ENCODE results near the gene ITM2B.
A peak's percentile ranks its signal among the peaks of the same experiment; 100 is the strongest.
"Not testable (repeated sequence)": the region's sequence is repeated elsewhere in the genome, so short reads cannot be mapped to it uniquely, and the experiment has no call there.

The ITM2B gene

DNA sequence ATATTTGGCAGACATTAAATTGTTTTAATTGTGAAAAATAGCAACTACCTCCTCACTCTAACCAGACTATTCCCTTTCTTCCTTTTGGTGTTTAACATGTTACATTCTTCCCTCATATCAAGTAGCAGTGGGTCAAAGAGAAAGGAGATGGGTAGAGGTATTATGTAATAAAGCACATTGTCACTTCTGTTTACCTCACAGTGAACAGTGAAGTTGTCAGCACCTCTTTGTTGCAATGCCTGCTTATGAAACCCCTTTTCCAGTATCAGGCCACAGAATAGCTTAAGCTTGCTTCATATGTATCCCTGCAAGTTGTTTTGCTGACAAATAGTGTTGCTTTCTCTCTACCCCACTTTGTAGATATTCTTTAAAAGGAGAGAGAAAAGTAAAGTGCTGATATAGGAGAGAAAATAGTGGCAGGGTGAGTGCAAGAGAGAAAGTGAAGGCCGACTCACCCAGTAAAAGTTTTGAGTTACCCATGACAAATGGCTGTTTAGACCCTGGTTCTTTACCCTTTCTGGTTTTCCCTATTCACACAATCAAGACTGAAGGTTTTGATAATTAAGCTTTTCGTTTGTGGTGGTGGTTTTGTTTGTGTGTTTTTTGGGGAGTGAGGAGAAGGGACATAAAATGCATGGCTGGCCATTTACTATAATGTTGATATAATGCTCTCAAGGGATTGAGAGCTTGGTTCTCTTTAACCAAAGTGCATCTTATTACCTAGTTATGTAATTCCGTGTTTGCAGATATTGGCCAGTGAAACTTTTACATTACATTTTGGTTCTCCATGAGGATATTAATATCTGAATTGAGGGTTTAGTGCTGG, 3.7 kb downstream of the ITM2B start:
- peak overlapping the region; percentile 94 for H3K4me3 Mint-ChIP-seq
- H3K36me3 Mint-ChIP-seq, result peaks cover 8% of the 10 kb centered on the region
- no peaks in the 10 kb centered on the region for H3K27me3 Mint-ChIP-seq
- H3K4me1 Mint-ChIP-seq, result peaks cover 71% of the 10 kb centered on the region
- H3K9me3 Mint-ChIP-seq, result no peaks in the 10 kb centered on the region
- H3K27ac Mint-ChIP-seq, result peak overlapping the region; percentile 95

DNA sequence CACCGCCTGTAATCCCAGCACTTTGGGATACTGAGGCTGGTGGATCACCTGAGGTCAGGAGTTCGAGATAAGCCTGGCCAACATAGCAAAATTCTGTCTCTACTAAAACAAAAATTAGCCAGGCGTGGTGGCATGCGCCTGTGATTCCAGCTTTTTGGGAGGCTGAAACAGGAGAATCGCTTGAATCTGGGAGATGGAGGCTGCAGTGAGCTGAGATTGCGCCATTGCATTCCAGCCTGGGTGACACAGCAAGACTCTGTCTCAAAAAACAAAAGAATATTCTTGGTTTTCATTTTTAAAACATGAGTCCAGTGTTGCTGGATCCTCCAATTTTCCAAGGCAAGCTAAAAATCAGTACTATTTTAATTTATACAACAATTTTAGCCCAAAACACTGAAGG, 6.4 kb downstream of the ITM2B start:
- not testable (repeated sequence) for H3K4me3 Mint-ChIP-seq, H3K9me3 Mint-ChIP-seq, H3K27me3 Mint-ChIP-seq
- Mint-ChIP-seq H3K36me3 (peaks cover 11% of the 10 kb centered on the region), H3K4me1 (peaks cover 85% of the 10 kb centered on the region), H3K27ac (peak overlapping the region; percentile 77)

DNA sequence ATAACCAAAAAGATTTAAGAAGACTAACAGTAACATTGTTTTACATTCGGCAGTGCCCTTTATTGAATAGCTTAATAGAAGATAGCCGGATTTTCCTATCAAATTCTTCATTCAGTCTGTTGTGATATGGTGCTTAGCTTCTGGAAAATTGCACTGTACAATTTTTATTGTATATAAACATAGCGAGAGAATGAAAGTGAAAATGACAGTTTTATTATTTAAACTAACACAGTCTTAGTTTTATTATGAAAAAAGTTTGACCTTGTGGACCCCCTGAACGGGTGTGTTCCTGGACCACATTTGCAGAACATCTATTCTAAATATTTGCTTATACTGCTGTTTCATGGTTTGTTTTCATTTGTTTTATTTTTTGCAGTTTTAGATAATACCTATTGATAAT, 8.6 kb downstream of the ITM2B start:
- peaks cover 83% of the 10 kb centered on the region for H3K4me1 Mint-ChIP-seq
- H3K27me3 Mint-ChIP-seq, result no peaks in the 10 kb centered on the region
- H3K9me3 Mint-ChIP-seq, result no peaks in the 10 kb centered on the region
- H3K27ac Mint-ChIP-seq, result peak overlapping the region; percentile 53
- H3K4me3 Mint-ChIP-seq, result peak overlapping the region; percentile 15
- peaks cover 8% of the 10 kb centered on the region for H3K36me3 Mint-ChIP-seq

DNA sequence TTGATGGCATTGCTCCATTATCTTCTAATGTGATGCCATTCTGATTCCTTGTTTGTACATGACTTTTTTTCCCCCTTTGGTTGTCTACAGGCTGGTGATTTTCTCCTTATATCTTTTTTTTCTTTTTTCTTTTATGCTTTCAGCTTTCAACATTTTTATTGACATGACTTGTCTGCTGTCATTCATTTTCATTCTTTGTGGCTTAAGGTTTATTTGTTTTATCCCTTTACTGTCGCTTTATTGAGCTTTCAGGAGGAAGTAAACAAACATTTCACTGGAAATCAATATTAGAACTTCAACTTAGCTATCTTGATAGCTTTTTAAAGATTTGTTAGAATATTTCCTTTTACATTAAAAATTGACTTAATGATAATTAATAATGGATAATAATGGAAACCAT, 9.7 kb downstream of the ITM2B start:
- Mint-ChIP-seq H3K4me3 (peak overlapping the region; percentile 48), H3K27ac (peak overlapping the region; percentile 84), H3K9me3 (no peaks in the 10 kb centered on the region), H3K27me3 (no peaks in the 10 kb centered on the region), H3K36me3 (peaks cover 7% of the 10 kb centered on the region), H3K4me1 (peaks cover 75% of the 10 kb centered on the region)

DNA sequence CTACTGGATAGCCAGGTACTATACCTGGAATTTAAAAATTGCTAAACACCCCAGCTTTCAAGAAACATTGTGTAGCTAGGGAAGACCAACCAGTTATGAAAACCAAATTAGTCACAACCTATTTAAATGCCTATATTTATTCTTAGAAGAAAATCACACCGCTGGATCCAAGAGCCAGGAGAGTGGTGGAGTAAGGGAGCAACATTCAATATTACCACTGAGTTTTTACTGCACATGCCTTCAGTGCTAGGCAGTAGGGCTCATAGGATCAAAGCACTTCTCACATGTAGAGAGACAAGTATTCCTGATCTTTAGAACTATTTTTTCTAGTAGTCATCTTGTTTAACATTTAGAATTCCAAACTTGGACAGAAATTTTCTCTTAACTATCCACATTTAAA, 11.2 kb downstream of the ITM2B start:
- H3K9me3 Mint-ChIP-seq, result no peaks in the 10 kb centered on the region
- H3K4me3 Mint-ChIP-seq, result peak overlapping the region; percentile 49
- H3K27me3 Mint-ChIP-seq, result no peaks in the 10 kb centered on the region
- H3K27ac Mint-ChIP-seq, result peak overlapping the region; percentile 83
- peaks cover 74% of the 10 kb centered on the region for H3K4me1 Mint-ChIP-seq
- peaks cover 11% of the 10 kb centered on the region for H3K36me3 Mint-ChIP-seq

DNA sequence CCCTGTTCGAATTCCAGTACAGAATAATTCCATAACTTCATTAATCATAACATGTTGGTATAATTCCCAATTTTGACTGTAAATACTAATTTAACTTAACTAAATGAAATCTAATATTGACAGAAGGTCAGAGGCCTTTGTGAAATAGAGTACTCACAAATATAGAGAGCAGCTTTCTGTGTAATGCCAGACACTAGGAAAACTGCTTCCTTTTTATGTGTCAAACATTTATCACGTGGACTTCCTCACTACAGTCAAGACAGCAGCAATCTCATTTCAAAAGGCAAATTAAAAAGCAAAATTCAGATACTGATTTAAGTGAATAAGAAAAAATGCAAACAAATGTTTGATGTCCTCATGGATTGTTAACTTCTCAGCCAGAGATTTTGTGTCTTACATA, 13.1 kb downstream of the ITM2B start:
- Mint-ChIP-seq H3K4me1 (peaks cover 81% of the 10 kb centered on the region), H3K9me3 (no peaks in the 10 kb centered on the region), H3K4me3 (peak overlapping the region; percentile 42), H3K36me3 (peaks cover 12% of the 10 kb centered on the region), H3K27ac (peak overlapping the region; percentile 77), H3K27me3 (no peaks in the 10 kb centered on the region)

DNA sequence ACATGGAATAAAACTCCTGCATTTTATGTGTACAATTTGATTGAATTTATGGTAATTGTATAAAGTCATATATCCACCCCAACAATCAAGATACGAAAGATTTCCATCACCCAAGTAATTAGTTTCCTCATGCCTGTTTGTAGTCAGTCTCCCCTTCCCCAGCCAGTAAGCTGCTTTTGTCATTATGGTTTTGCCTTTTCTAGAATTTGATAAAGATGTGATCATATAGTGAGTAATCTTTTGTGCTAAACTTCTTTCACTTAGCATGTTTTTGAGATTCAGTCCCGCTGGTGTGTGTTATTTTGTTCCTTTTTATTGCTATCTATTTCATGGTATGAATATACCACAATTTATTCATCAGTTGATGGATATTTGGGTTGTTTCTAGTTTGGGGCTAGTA, 16.0 kb downstream of the ITM2B start:
- Mint-ChIP-seq H3K4me1 (peaks cover 84% of the 10 kb centered on the region), H3K27ac (peak overlapping the region; percentile 87), H3K9me3 (no peaks in the 10 kb centered on the region), H3K27me3 (no peaks in the 10 kb centered on the region), H3K36me3 (peaks cover 15% of the 10 kb centered on the region), H3K4me3 (peak overlapping the region; percentile 15)

DNA sequence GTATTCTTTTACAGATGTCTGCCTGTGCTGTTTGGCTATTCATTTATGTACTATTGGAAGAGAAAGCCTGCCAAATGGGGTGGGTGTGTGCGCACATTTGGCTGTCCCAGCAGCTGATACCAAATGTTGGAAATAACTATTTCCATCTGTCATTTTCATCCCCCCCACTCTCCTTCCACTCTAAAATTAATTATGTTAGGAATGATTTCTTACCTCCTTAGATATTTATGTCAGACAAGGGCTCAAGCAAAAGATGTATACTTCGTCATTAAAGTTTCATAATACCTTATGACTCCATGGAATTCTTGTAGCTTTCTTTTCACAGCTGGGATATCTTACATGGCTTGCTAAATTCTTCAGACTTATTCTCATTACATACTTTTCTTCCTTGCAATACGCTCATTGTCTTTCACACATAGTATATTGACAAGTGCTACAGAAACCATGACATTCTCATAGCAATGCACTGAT, 18.6 kb downstream of the ITM2B start:
- no peaks in the 10 kb centered on the region for H3K9me3 Mint-ChIP-seq

DNA sequence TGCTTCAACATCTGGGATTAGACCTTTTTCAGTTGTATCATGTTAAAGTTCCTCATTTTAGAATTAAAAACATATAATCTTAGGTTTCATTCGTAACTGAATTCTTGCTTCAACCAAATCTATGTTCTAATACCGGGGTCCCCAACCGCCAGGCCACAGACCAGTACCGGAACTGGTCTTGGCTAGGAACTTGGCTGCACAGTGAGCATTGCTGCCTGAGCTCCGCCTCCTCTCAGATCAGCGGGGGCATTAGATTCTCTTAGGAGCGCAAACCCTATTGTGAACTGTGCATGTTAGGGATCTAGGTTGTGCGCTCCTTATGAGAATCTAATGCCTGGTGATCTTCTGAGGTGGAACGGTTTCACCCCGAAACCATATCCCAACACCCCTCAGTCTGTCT, 19.2 kb downstream of the ITM2B start:
- Mint-ChIP-seq H3K36me3 (peaks cover 27% of the 10 kb centered on the region), H3K4me3 (no peak overlapping the region), H3K27me3 (no peaks in the 10 kb centered on the region), H3K9me3 (no peaks in the 10 kb centered on the region), H3K27ac (peak overlapping the region; percentile 78), H3K4me1 (peaks cover 81% of the 10 kb centered on the region)

More for the DNA sequence above, 18.6 kb downstream of the ITM2B start:
- peaks cover 26% of the 10 kb centered on the region for H3K36me3 Mint-ChIP-seq
- H3K4me3 Mint-ChIP-seq, result no peak overlapping the region
- H3K27ac Mint-ChIP-seq, result peak overlapping the region; percentile 68
- H3K4me1 Mint-ChIP-seq, result peaks cover 80% of the 10 kb centered on the region
- H3K27me3 Mint-ChIP-seq, result no peaks in the 10 kb centered on the region

DNA sequence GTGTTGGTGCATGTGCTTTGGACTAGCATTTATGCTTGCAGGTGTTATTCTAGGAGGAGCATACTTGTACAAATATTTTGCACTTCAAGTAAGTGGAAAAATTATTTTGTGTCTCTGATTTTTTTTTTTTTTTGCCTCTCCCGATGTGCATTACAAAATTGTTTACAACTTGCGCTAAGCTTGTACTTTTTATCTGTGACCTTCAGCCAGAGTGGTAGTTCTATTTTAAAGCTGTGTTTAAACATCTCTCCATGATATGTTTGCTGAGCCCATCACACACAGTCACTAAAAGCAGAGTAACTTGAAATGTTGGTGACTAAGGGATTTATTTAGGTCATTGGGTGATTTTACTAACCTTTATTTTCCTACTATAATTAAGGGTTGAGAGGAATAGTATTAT, 20.8 kb downstream of the ITM2B start:
- H3K4me3 Mint-ChIP-seq, result no peak overlapping the region
- no peaks in the 10 kb centered on the region for H3K9me3 Mint-ChIP-seq
- no peaks in the 10 kb centered on the region for H3K27me3 Mint-ChIP-seq
- H3K27ac Mint-ChIP-seq, result peak overlapping the region; percentile 71
- H3K36me3 Mint-ChIP-seq, result peaks cover 31% of the 10 kb centered on the region
- peaks cover 85% of the 10 kb centered on the region for H3K4me1 Mint-ChIP-seq

DNA sequence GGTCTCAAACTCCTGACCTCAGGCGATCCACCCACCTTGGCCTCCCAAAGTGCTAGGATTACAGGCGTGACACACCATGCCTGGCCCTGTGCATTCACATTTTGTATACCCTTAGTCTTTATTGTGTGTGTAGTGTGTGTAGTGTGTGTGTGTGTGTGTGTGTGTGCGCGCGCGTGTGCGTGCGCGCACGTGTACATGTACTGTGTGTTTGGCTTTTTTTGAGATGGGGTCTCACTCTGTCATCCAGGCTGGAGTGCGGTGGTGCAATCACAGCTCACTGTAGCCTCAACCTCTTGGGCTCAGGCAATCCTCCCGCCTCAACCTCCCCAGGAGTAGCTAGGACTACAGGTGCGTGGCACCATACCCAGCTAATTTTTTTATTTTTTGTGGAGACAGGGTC, 22.1 kb downstream of the ITM2B start:
- Mint-ChIP-seq H3K27ac (peak overlapping the region; percentile 17), H3K4me1 (peaks cover 85% of the 10 kb centered on the region), H3K36me3 (peaks cover 34% of the 10 kb centered on the region), H3K9me3 (no peaks in the 10 kb centered on the region), H3K27me3 (no peaks in the 10 kb centered on the region), H3K4me3 (no peak overlapping the region)

DNA sequence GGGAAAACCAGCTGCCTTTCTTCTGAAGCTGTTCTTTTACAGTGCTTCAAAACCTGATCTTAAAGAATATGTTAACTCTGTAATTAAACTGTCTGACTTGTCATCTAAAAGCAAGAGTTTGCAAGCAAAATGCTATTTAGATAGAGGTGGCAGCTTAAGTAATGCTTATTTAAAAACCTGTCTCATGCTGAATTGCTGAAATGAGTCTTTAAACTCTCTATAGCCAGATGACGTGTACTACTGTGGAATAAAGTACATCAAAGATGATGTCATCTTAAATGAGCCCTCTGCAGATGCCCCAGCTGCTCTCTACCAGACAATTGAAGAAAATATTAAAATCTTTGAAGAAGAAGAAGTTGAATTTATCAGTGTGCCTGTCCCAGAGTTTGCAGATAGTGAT, 22.9 kb downstream of the ITM2B start:
- H3K36me3 Mint-ChIP-seq, result peaks cover 36% of the 10 kb centered on the region
- H3K4me1 Mint-ChIP-seq, result peaks cover 83% of the 10 kb centered on the region
- peak overlapping the region; percentile 78 for H3K27ac Mint-ChIP-seq

DNA sequence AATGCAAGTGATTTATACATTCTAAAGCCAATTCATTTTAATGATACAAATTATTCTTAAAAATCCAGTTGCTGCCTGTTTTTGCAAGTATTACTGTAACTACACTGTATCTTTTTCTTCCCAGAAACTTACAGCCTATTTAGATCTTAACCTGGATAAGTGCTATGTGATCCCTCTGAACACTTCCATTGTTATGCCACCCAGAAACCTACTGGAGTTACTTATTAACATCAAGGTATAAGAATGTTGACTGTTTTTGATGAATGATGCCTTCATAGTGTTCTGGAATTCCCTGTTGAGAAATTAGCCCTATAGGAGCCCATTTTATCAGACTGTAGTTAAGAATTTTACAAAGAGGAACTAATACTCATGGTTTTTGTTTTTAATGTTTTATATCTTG, 25.0 kb downstream of the ITM2B start:
- H3K9me3 Mint-ChIP-seq, result no peaks in the 10 kb centered on the region
- no peaks in the 10 kb centered on the region for H3K27me3 Mint-ChIP-seq
- H3K27ac Mint-ChIP-seq, result no peak overlapping the region
- H3K36me3 Mint-ChIP-seq, result peaks cover 43% of the 10 kb centered on the region
- H3K4me3 Mint-ChIP-seq, result no peak overlapping the region
- peaks cover 77% of the 10 kb centered on the region for H3K4me1 Mint-ChIP-seq

More for the DNA sequence above, 22.9 kb downstream of the ITM2B start:
- Mint-ChIP-seq H3K27me3 (no peaks in the 10 kb centered on the region), H3K9me3 (no peaks in the 10 kb centered on the region), H3K4me3 (no peak overlapping the region)

DNA sequence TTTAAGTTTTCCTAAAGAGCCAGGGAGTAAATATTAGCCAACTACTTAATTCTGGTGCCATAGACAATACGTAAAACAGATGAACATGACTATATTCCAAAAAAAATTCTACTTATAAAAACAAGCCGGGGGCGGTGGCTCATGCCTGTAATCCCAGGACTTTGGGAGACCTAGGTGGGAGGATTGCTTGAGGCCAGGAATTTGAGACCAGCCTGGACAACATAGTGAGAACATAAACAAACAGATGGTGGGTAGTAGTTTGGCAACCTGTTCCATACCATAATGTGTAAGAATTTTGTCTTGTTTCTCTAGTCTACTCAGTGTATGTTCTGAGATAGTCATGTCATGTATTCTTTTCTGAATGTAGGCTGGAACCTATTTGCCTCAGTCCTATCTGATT, 25.4 kb downstream of the ITM2B start:
- Mint-ChIP-seq H3K9me3 (no peaks in the 10 kb centered on the region), H3K27ac (no peak overlapping the region), H3K36me3 (peaks cover 47% of the 10 kb centered on the region), H3K4me1 (peaks cover 78% of the 10 kb centered on the region), H3K27me3 (no peaks in the 10 kb centered on the region), H3K4me3 (no peak overlapping the region)

DNA sequence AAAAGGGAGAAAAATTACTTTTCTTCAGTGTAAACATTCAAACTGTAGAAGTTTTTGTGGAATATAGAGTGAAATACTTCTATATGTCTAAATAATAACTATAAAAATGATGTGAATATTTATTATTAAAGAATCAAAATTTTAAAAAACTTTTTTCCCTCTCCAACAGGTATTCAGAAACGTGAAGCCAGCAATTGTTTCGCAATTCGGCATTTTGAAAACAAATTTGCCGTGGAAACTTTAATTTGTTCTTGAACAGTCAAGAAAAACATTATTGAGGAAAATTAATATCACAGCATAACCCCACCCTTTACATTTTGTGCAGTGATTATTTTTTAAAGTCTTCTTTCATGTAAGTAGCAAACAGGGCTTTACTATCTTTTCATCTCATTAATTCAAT, 28.0 kb downstream of the ITM2B start:
- H3K4me3 Mint-ChIP-seq, result no peak overlapping the region
- H3K4me1 Mint-ChIP-seq, result peaks cover 86% of the 10 kb centered on the region
- no peaks in the 10 kb centered on the region for H3K9me3 Mint-ChIP-seq
- peaks cover 42% of the 10 kb centered on the region for H3K36me3 Mint-ChIP-seq
- peak overlapping the region; percentile 47 for H3K27ac Mint-ChIP-seq
- H3K27me3 Mint-ChIP-seq, result no peaks in the 10 kb centered on the region

DNA sequence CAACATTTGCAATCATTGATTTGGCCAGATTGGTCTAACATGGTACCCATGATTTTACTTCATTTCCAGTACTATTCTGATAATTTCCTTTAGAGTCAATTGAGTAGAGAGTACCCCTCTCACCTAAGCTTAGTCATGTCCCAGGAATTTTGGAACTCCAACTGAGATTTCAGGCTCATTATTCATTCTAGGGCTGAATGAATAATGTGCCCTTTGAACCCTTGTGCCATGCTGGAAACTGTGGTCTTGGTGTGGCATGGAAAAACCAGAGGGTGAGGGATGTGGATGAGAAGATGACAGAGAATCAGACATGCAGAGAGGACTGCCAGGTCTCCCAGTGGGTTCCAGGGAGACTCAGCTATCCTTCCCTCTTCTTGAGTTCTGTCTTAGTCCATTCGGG, 30.2 kb downstream of the ITM2B start:
- H3K27ac Mint-ChIP-seq, result peak overlapping the region; percentile 84
- peaks cover 79% of the 10 kb centered on the region for H3K4me1 Mint-ChIP-seq
- H3K36me3 Mint-ChIP-seq, result peaks cover 36% of the 10 kb centered on the region

More for the DNA sequence above, 30.2 kb downstream of the ITM2B start:
- no peaks in the 10 kb centered on the region for H3K27me3 Mint-ChIP-seq
- H3K4me3 Mint-ChIP-seq, result no peak overlapping the region
- no peaks in the 10 kb centered on the region for H3K9me3 Mint-ChIP-seq

Measured in activated naive CD4-positive, alpha-beta T cell treated with anti-CD3 and anti-CD28 coated beads, Interleukin-2, amount 50 U/mL, for 24 hours (primary cell).